KMS-11 (cell line): ENCODE data around the gene GABRR2.

Experiments used
- H2AFZ ChIP-seq: fragments of 200-600 bp; sonication (generic); 2 replicates; pipeline ENCODE4 v1.6.1; 2016; ENCODE audit warnings: antibody characterized with exemption, mixed run types, low read depth
- H3K27ac ChIP-seq: fragments of 200-600 bp; sonication (generic); 2 replicates; pipeline ENCODE4 v1.6.1; 2016; ENCODE audit warnings: mild to moderate bottlenecking, mixed run types
- H3K27me3 ChIP-seq: fragments of 200-600 bp; sonication (generic); 2 replicates; pipeline ENCODE4 v1.6.1; 2017; ENCODE audit warnings: mild to moderate bottlenecking, low read depth, mixed run types, moderate library complexity; ENCODE audit not compliant: insufficient read depth
- H3K36me3 ChIP-seq: fragments of 200-600 bp; sonication (generic); 2 replicates; pipeline ENCODE4 v1.6.1; 2017; ENCODE audit warnings: mild to moderate bottlenecking, mixed run types; ENCODE audit not compliant: insufficient read depth
- H3K4me1 ChIP-seq: fragments of 200-600 bp; sonication (generic); 2 replicates; pipeline ENCODE4 v1.6.1; 2016; ENCODE audit warnings: mild to moderate bottlenecking, low read depth, mixed run types; ENCODE audit not compliant: poor library complexity, severe bottlenecking
- H3K4me2 ChIP-seq: fragments of 200-600 bp; sonication (generic); 2 replicates; pipeline ENCODE4 v1.7.0; 2016; ENCODE audit warnings: mild to moderate bottlenecking, mixed run types
- H3K4me3 ChIP-seq: fragments of 200-600 bp; sonication (generic); IDR thresholded peaks from 2 replicates; pipeline ENCODE4 v1.6.1; 2017; ENCODE audit warnings: low read depth, low read length, mixed read lengths; ENCODE audit not compliant: insufficient read depth
- H3K79me2 ChIP-seq: fragments of 200-600 bp; sonication (generic); 2 replicates; pipeline ENCODE4 v1.6.1; 2016; ENCODE audit warnings: low read depth, mixed run types; ENCODE audit not compliant: insufficient read depth
- H3K9ac ChIP-seq: fragments of 200-600 bp; sonication (generic); 2 replicates; pipeline ENCODE4 v1.6.1; 2016; ENCODE audit warnings: mild to moderate bottlenecking, mixed run types
- H4K20me1 ChIP-seq: fragments of 200-600 bp; sonication (generic); 2 replicates; pipeline ENCODE4 v1.6.1; 2016; ENCODE audit warnings: mild to moderate bottlenecking, mixed run types; ENCODE audit not compliant: insufficient read depth
- CTCF ChIP-seq: fragments of 200-600 bp; sonication (generic); conservative IDR thresholded peaks from 2 replicates; pipeline ENCODE4 v1.6.1; 2017; ENCODE audit warnings: low read depth, mild to moderate bottlenecking, antibody characterized with exemption, low read length, moderate library complexity, mixed read lengths

GABRR2 gene

GRCh38 chr6:89260832-89261231 is 54.3 kb downstream of the GABRR2 start:
- Histone ChIP-seq H3K4me2 (no peak overlapping the region), H3K79me2 (no peaks in the 10 kb centered on the region), H3K27me3 (no peaks in the 10 kb centered on the region), H4K20me1 (no peaks in the 10 kb centered on the region), H3K27ac (no peak overlapping the region), H2AFZ (no peak overlapping the region), H3K36me3 (no peaks in the 10 kb centered on the region), H3K4me3 (no peak overlapping the region), H3K9ac (no peak overlapping the region), H3K4me1 (no peaks in the 10 kb centered on the region)
- TF ChIP-seq CTCF = no peak

- Histone ChIP-seq H3K4me2 (no peak overlapping the region), H3K79me2 (no peaks in the 10 kb centered on the region), H3K4me3 (no peak overlapping the region), H3K36me3 (no peaks in the 10 kb centered on the region), H4K20me1 (no peaks in the 10 kb centered on the region), H3K27ac (no peak overlapping the region), H3K9ac (no peak overlapping the region), H3K27me3 (no peaks in the 10 kb centered on the region), H2AFZ (no peak overlapping the region), H3K4me1 (no peaks in the 10 kb centered on the region)
- no peak for TF ChIP-seq CTCF
Observed at GRCh38 chr6:89260310-89260709, 54.8 kb downstream of the GABRR2 start.

- Histone ChIP-seq H3K4me3 (no peak overlapping the region), H3K4me1 (no peaks in the 10 kb centered on the region), H3K27ac (no peak overlapping the region), H3K9ac (no peak overlapping the region), H3K27me3 (no peaks in the 10 kb centered on the region), H3K36me3 (no peaks in the 10 kb centered on the region), H3K79me2 (no peaks in the 10 kb centered on the region), H3K4me2 (no peak overlapping the region), H2AFZ (no peak overlapping the region), H4K20me1 (no peaks in the 10 kb centered on the region)
- TF ChIP-seq CTCF = no peak
Observed at GRCh38 chr6:89258912-89259311, 56.2 kb downstream of the GABRR2 start.

DNA sequence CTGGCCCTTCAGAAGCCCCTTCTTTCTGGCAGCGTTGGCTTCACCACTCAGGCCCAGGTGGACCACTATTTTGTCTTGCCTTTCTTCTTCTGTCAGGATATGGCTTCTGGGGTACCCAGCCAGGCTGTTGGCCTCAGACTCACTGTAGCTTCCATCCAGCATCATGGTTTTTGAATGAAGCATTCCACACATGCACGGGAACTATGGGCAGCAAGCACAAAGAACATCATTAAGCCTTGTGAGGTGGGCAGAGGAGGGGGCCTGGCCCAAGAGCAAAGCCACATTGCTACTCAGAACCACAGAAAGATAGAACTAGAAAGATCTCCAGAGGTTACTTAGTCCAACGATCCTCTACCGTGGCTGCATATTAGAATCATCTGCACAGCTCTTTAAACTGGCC is 57.3 kb downstream of the GABRR2 start:
- no peaks in the 10 kb centered on the region for H3K4me1 ChIP-seq
- H3K27me3 ChIP-seq = no peaks in the 10 kb centered on the region
- no peaks in the 10 kb centered on the region for H3K36me3 ChIP-seq
- no peak overlapping the region for H3K4me3 ChIP-seq
- no peak overlapping the region for H2AFZ ChIP-seq
- H3K4me2 ChIP-seq = no peak overlapping the region
- no peaks in the 10 kb centered on the region for H3K79me2 ChIP-seq
- H4K20me1 ChIP-seq = no peaks in the 10 kb centered on the region
- no peak overlapping the region for H3K9ac ChIP-seq
- H3K27ac ChIP-seq = no peak overlapping the region
- no peak for TF ChIP-seq CTCF

DNA sequence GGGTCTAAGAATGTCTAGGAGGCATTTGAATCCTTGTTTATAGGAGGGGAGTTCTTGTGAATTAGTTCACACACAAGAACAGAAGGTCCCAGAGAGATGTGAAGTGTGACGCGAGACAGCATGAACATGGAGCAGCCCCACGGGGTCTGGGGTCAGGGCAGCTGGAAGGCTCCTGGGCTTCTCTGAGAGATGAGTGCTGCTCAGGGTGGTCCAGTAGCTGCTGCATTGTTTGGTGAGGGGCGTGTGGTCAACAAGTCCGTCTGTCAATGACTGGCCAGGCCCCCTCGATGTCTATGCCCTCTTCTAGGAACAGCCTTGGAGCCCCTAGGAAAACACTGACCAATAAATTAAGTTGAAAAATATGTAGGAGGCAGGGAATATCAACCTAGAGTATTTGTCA is 57.8 kb downstream of the GABRR2 start:
- Histone ChIP-seq H3K4me2 (no peak overlapping the region), H3K4me1 (no peaks in the 10 kb centered on the region), H3K9ac (no peak overlapping the region), H2AFZ (no peak overlapping the region), H3K36me3 (no peaks in the 10 kb centered on the region), H3K27me3 (no peaks in the 10 kb centered on the region), H3K79me2 (no peaks in the 10 kb centered on the region), H3K27ac (no peak overlapping the region), H4K20me1 (no peaks in the 10 kb centered on the region), H3K4me3 (no peak overlapping the region)
- TF ChIP-seq CTCF = no peak
